Heart left ventricle (tissue), 16 donors: Measurements from ENCODE around the gene CSF1R. TPM values are rescaled to one million over a fixed set of nuclear protein-coding genes. Genes with fewer than 3 reads are reported as not detected.

ENCODE experiments used
- ATAC-seq, 4 donors: fragments of 200-7000 bp; cut with Tn5 transposase; one replicate each; pipeline ENCODE4 v1.9.1; 2020 to 2022; ENCODE audit warnings: moderate library complexity in 4 of 4, mild to moderate bottlenecking in 3 of 4, moderate number of reproducible peaks in 1 of 4
- DNase-seq, 5 donors: peaks; one replicate each; pipeline ENCODE4 v3.0.0-alpha.2; 2020
- H3K27ac ChIP-seq, 12 donors: fragments of 200-600 bp; sonication (generic) in 4 of 12; one replicate each; pipeline versions ENCODE4 v1.5.0 to v1.8.0; 2016 to 2022; ENCODE audit warnings: mild to moderate bottlenecking in 2 of 12
- H3K27me3 ChIP-seq, 9 donors: fragments of 200-600 bp; sonication (generic) in 2 of 9; one replicate each; pipeline versions ENCODE4 v1.5.1 to v1.8.0; 2016 to 2022; ENCODE audit warnings: mild to moderate bottlenecking in 3 of 9
- H3K36me3 ChIP-seq, 9 donors: fragments of 200-600 bp; sonication (generic) in 2 of 9; one replicate each; pipeline versions ENCODE4 v1.5.0 to v1.8.0; 2018 to 2022; ENCODE audit warnings: mild to moderate bottlenecking in 2 of 9
- H3K4me1 ChIP-seq, 12 donors: fragments of 200-600 bp; sonication (generic) in 4 of 12; one replicate each; pipeline versions ENCODE4 v1.5.0 to v1.8.0; 2016 to 2022; ENCODE audit warnings: mild to moderate bottlenecking in 3 of 12
- H3K4me3 ChIP-seq, 12 donors: fragments of 200-600 bp; sonication (generic) in 4 of 12; one replicate each; pipeline versions ENCODE4 v1.5.0 to v1.8.0; 2017 to 2022; ENCODE audit warnings: mild to moderate bottlenecking in 9 of 12, moderate library complexity in 4 of 12
- H3K9me3 ChIP-seq, 12 donors: fragments of 200-600 bp; sonication (generic) in 4 of 12; one replicate each; pipeline versions ENCODE4 v1.5.0 to v1.8.0; 2016 to 2022; ENCODE audit warnings: mild to moderate bottlenecking in 1 of 12
- POLR2A ChIP-seq, 2 donors: fragments of 450-650 bp; IDR thresholded peaks; one replicate each; pipeline ENCODE4 v1.6.1; 2017; ENCODE audit warnings: antibody characterized with exemption in 2 of 2, mild to moderate bottlenecking in 2 of 2, moderate library complexity in 2 of 2
- WGBS, 4 donors: extraction: QIAGEN DNeasy Blood & Tissue Kit in 2 of 4; methylation state at CpG; one replicate each; pipeline versions ENCODE4 v1.1.5 to v1.1.7; 2013 to 2018; 5-methylcytosine and 5-hydroxymethylcytosine counted together
- intact Hi-C, 10 donors: fragments of 100-400 bp; cut with DNase I; formaldehyde crosslinking; loops; one replicate each; pipeline versions ENCODE4 v1.11.1 to v1.14.2; 2022
- polyA plus RNA-seq, 2 donors: library from polyadenylated mRNA; stranded (reverse); fragments of 200-250 nt; gene quantifications; one replicate each; pipeline ENCODE4 v1.2.3, GENCODE V29; 2013
- total RNA-seq, 9 donors: library from RNA; depleted of rRNA in 2 of 9; stranded (reverse); fragments of >200 nt in 2 of 9; fragmentation: NEBNext Ultra II Directional in 3 of 9; extraction: Animal tissue kit (Norgen Biotek cat#: 25700) in 3 of 9; gene quantifications; one replicate each; pipeline versions ENCODE4 v1.1.0 to v1.2.4, GENCODE V29; 2016 to 2023
- TF ChIP-seq, protein P1 (sequence below), 12 donors: fragments of 200-600 bp; sonication (generic) in 4 of 12; IDR thresholded peaks; one replicate each; pipeline versions ENCODE4 v1.5.0 to v1.8.0; 2018 to 2022; ENCODE audit warnings: antibody characterized with exemption in 12 of 12, mild to moderate bottlenecking in 5 of 12
- donor health status: ischemic (EF 13 %, LVEDD 7.1; RV severe dilation, severe dysfunction).
- donor health status: healthy with polysubstance abuse.
- donor health status: DM: no; HTN: yes; CAD: no.
- donor health status: DM: no; HTN: no; CAD: no.
- donor health status: ischemic (EF 25% LVEDD 6.9; RV normal size, moderate dysfunction).
- donor health status: ischemic (EF 25% LVEDD 5.7; RV mildly dilated, moderate dysfunction).
- donor health status: healthy.
- donor health status: DM: yes; HTN: yes; CAD: no.
- donor health status: ischemic (EF 35%, LVEDD 5.7; RV mildly dilated, moderate dysfunction).
- donor health status: nonischemic (EF 11% LVEDD 7.7; RV severe dilation, severe dysfunction).
- donor health status: DM: yes; HTN: yes; CAD: no.
- donor health status: PGD.
- donor health status: ischemic (EF 29% LVEDD 5.4; RV normal size, mild dysfunction).
- donor health status: nonischemic (EF 23%, LVEDD 6.1; RV moderate dilation, normal function).

CSF1R gene
- total and polyA plus RNA-seq, 11 donors, result 5.0 to 143 (median 10.7) TPM

DNA sequence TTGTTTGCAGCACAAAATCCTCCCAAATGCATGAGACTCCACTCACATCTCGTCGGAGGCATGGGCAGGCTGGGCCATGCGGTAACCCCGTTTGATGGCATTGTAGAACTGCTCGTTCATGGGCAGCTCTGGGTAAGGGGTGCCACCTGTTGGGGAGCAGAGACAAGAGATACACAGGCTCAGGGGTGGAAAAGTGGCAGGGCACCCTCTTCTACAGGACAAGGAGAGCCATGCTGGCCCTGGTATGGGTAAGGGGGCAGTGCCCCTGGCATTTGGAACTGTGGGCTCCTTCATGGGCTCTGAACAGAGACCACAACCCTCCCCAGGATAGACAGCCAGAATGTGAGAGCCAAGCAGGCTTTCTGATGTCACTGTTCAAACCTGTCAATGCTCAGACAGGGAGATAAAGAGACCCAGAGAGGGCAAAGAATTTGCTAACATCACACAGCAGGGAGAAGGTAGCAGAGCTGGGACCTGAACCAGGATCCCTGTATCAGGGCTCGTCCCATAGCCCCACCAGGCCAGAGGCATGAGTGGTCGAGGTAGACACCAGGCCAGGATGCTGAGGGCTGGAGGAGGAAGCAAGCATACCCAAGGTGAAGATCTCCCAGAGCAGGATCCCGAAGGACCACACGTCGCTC lies 33.2 kb upstream of the CSF1R start:
- H3K9me3 ChIP-seq, result no peaks in the 10 kb centered on the region
- H3K27me3 ChIP-seq, result no peaks in the 10 kb centered on the region
- intact Hi-C loops, result loop anchor here in 1 of 10 donors (10.0 kb wide), 1 partner anchor 235 kb away; the partner anchor contains the start of gene TCOF1
- H3K36me3 ChIP-seq, result peaks cover 0 to 96% (median 43%) of the 10 kb centered on the region in 9 donors
- no peak overlapping the region for H3K27ac ChIP-seq
- whole genome bisulfite sequencing, 4 donors, result 85 to 97% (median 87%) methylated on average over 6 to 10 of the region's 10 CpGs
- TF ChIP-seq, protein P1, sequence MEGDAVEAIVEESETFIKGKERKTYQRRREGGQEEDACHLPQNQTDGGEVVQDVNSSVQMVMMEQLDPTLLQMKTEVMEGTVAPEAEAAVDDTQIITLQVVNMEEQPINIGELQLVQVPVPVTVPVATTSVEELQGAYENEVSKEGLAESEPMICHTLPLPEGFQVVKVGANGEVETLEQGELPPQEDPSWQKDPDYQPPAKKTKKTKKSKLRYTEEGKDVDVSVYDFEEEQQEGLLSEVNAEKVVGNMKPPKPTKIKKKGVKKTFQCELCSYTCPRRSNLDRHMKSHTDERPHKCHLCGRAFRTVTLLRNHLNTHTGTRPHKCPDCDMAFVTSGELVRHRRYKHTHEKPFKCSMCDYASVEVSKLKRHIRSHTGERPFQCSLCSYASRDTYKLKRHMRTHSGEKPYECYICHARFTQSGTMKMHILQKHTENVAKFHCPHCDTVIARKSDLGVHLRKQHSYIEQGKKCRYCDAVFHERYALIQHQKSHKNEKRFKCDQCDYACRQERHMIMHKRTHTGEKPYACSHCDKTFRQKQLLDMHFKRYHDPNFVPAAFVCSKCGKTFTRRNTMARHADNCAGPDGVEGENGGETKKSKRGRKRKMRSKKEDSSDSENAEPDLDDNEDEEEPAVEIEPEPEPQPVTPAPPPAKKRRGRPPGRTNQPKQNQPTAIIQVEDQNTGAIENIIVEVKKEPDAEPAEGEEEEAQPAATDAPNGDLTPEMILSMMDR (IDR thresholded peaks at IDR 0.05), result peak in 1 of 12 donors; percentile 10
- TF ChIP-seq POLR2A (IDR thresholded peaks at IDR 0.05), result no peak
- peak in 1 of 4 donors; percentile 23 for ATAC-seq
- peak in 4 of 5 donors; percentile 24 to 49 (median 32) for DNase-seq
- no peak overlapping the region for H3K4me3 ChIP-seq
- peaks cover 0 to 33% (median 0%) of the 10 kb centered on the region in 12 donors for H3K4me1 ChIP-seq

GRCh38 chr5:150118561-150119229 lies 32.3 kb upstream of the CSF1R start:
- H3K4me1 ChIP-seq, result peaks cover 0 to 30% (median under 1%) of the 10 kb centered on the region in 12 donors
- TF ChIP-seq, protein P1 (IDR thresholded peaks at IDR 0.05), result no peak
- WGBS, 4 donors, result 79 to 89% (median 83%) methylated on average over 11 of the region's 11 CpGs
- H3K36me3 ChIP-seq, result peaks cover 0 to 93% (median 42%) of the 10 kb centered on the region in 9 donors
- no peak overlapping the region for H3K4me3 ChIP-seq
- intact Hi-C loops, result no loop called here
- no peaks in the 10 kb centered on the region for H3K9me3 ChIP-seq
- DNase-seq (peak in 2 of 5 donors; percentile 11 to 25), ATAC-seq (no peak)
- no peak overlapping the region for H3K27ac ChIP-seq
- no peaks in the 10 kb centered on the region for H3K27me3 ChIP-seq

DNA sequence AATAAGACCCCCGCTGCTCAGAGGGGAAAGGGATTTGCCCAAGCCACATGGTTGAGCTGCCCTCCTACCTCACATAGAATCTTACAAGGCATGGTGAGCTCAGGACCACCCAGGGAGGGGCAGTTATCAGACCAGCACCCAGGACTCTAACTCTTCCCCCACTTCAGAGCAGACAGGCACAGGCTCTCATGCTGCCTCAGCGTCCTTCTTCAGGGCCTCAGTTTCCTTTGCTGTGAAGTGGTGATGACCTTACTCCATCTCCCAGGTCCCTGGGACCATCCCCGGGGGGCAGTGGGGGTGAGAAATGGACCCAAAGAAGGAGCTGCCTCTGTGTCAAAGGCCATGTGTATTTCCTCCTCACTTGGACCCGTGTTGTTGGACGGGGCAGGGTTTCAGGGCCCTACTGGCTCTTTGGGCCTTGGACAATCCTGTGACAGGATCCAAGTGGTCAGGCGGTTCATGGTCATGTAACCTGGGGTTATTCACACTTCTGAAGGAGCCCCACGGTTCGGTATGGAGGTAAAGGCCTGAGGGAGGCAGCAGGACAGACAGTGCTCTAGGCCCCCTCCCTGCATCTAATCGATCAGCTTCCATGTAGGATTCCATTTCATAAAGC lies 31.7 kb upstream of the CSF1R start:
- peaks cover 0 to 28% (median 4%) of the 10 kb centered on the region in 12 donors for H3K4me1 ChIP-seq
- ATAC-seq (no peak), DNase-seq (peak in 3 of 5 donors; percentile 10 to 59 (median 13))
- H3K36me3 ChIP-seq, result peaks cover 0 to 88% (median 39%) of the 10 kb centered on the region in 9 donors
- intact Hi-C loops, result no loop called here
- no peaks in the 10 kb centered on the region for H3K27me3 ChIP-seq
- H3K4me3 ChIP-seq, result no peak overlapping the region
- H3K9me3 ChIP-seq, result no peaks in the 10 kb centered on the region
- 77 to 86% (median 86%) methylated on average over 9 of the region's 9 CpGs for WGBS, 4 donors
- no peak overlapping the region for H3K27ac ChIP-seq
- TF ChIP-seq, protein P1 (IDR thresholded peaks at IDR 0.05), result no peak
- no peak for TF ChIP-seq POLR2A (IDR thresholded peaks at IDR 0.05)
